ENCODE data around the gene ZMAT3.
"Not testable (repeated sequence)": the region's sequence is repeated elsewhere in the genome, so short reads cannot be mapped to it uniquely, and the experiment has no call there.

ZMAT3 gene

GRCh38 chr3:179045719-179046402 lies 25.7 kb downstream of the ZMAT3 start:
- no peak overlapping the region for H3K27ac ChIP-seq

DNA sequence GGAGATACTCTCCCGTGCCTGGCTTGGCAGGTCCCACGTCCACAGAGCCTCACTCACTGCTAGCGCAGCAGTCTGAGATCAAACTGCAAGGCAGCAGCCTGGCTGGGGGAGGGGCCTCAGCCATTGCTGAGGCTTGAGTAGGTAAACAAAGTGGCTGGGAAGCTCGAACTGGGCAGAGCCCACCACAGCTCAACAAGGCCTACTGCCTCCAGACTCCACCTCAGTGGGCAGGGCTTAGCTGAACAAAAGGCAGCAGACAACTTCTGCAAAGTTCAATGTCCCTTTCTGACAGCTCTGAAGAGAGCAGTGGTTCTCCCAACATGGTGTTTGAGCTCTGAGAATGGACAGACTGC lies 32.7 kb downstream of the ZMAT3 start:
- not testable (repeated sequence) for H3K27ac ChIP-seq

More at GRCh38 chr3:179045719-179046402, 25.7 kb downstream of the ZMAT3 start:
- no peak for TF ChIP-seq ZFX (IDR thresholded peaks at IDR 0.05; ENCODE audit: borderline replicate concordance)

DNA sequence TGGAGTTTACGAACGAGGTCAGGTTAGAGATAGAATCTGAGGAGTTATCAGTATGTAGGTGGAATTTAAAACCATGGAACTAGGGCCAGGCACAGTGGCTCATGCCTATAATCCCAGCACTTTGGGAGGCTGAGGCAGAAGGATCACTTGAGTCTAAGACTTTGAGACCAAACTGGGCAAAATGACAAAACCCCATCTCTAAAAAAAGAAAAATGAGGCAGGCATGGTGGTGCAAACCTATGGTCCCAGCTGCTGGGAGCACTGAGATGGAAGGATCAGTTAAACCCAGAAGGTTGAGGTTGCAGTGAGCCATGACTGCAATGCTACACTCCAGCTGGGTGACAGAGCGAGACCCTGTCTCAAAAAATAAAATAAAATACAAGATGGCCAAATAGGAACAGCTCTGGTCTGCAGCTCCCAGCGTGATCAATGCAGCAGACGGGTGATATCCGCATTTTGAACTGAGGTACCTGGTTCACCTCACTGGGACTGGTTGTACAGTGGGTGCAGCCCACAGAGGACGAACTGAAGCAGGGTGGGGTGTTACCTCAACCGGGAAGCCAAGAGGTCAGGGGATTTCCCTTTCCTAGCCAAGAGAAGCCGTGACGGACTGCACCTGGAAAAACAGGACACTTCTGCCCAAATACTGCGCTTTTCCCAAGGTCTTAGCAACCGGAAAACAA lies 33.3 kb downstream of the ZMAT3 start:
- no peak for TF ChIP-seq ZFX (IDR thresholded peaks at IDR 0.05; ENCODE audit: borderline replicate concordance)
- TF ChIP-seq, protein P1, sequence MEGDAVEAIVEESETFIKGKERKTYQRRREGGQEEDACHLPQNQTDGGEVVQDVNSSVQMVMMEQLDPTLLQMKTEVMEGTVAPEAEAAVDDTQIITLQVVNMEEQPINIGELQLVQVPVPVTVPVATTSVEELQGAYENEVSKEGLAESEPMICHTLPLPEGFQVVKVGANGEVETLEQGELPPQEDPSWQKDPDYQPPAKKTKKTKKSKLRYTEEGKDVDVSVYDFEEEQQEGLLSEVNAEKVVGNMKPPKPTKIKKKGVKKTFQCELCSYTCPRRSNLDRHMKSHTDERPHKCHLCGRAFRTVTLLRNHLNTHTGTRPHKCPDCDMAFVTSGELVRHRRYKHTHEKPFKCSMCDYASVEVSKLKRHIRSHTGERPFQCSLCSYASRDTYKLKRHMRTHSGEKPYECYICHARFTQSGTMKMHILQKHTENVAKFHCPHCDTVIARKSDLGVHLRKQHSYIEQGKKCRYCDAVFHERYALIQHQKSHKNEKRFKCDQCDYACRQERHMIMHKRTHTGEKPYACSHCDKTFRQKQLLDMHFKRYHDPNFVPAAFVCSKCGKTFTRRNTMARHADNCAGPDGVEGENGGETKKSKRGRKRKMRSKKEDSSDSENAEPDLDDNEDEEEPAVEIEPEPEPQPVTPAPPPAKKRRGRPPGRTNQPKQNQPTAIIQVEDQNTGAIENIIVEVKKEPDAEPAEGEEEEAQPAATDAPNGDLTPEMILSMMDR (IDR thresholded peaks at IDR 0.05), result no peak
- no peak overlapping the region for H3K27ac ChIP-seq

GRCh38 chr3:179037351-179037750 lies 34.3 kb downstream of the ZMAT3 start:
- TF ChIP-seq, protein P1 (IDR thresholded peaks at IDR 0.05), result no peak
- no peak for TF ChIP-seq ZFX (IDR thresholded peaks at IDR 0.05; ENCODE audit: borderline replicate concordance)
- no peak overlapping the region for H3K27ac ChIP-seq

DNA sequence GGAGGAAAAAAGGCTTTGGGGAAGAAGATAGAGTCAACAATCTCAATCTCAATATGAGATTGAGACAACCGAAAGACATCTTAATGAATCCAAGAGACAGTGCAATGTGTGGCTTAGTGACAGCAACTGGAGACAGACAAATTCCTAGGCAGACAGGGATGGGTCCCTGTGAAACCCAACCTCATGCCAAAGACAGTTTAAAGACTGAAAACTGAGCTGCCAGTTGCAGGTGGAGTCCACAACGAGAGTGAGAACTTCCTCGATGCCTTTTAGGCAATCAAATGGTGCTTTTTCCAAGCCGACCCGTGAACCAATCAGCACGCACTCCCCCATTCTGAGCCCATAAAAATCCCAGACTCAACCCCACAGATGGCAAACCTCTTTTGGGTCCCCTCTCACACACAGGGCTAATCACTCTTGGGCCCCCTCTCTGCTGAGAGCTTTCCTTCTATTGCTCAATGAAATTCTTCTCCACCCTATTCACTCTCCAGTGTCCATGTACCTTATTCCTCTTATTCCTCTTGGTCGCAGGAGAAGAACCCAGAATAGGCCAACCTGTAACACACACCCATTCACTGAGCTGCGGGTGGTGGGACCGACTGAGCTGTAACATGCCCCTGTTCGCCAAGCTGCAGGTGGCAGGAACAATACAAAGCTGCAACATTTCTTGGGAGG lies 34.8 kb downstream of the ZMAT3 start:
- no peak for TF ChIP-seq ZFX (IDR thresholded peaks at IDR 0.05; ENCODE audit: borderline replicate concordance)
- TF ChIP-seq, protein P1 (IDR thresholded peaks at IDR 0.05), result no peak
- H3K27ac ChIP-seq, result no peak overlapping the region

DNA sequence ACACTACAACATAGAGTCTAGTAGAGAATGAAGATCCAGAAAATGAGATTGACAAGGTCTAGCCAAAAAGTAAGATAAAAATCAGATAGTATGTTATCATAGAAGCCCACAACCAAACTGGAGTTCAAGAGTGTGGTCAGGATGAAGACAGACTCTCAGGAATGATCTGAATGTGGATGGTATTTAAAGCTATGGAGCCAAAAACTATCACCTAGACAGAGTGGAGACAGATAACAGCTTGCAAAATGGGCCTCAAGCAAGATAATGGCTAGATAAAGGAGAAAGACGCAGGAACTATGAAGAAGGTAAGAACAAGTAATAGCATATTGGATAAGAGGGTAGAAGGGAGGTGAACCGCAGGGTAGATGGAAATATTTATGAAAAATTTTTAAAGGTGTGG lies 35.4 kb downstream of the ZMAT3 start:
- H3K27ac ChIP-seq, result no peak overlapping the region
- TF ChIP-seq ZFX (IDR thresholded peaks at IDR 0.05; ENCODE audit: borderline replicate concordance), result no peak
- TF ChIP-seq, protein P1 (IDR thresholded peaks at IDR 0.05), result no peak

DNA sequence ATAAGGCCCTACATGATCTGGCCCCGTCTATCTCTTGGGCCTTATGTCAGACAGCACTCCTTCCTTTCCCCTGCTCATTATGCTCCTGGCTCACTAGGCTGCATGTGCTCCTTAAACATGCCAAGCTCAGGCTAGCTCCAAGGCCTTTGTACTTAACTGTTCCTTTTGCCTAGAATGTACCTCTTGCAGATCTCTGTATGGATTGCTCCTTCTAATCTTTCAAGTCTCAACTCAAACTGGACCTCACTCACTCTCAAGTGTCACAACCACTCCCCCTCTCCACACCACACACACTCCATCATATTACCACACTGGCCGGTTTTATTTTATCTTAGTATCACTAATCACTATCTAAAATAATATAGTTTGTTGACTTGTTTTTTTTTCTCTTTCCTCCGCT lies 36.4 kb downstream of the ZMAT3 start:
- TF ChIP-seq, protein P1 (IDR thresholded peaks at IDR 0.05), result no peak
- no peak for TF ChIP-seq ZFX (IDR thresholded peaks at IDR 0.05; ENCODE audit: borderline replicate concordance)
- H3K27ac ChIP-seq, result no peak overlapping the region

DNA sequence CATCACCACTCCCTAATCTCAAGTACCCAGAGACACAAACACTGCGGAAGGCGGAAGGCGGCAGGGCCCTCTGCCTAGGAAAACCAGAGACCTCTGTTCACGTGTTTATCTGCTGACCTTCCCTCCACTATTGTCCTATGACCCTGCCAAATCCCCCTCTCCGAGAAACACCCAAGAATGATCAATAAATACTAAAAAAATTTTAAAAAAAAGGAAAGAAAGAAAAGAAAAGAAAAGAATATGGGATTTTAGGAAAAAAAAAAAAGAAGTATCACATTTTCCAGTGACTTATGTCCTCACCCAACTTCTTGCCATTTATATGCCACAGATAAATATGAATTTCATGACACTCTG lies 38.3 kb downstream of the ZMAT3 start:
- not testable (repeated sequence) for H3K27ac ChIP-seq

DNA sequence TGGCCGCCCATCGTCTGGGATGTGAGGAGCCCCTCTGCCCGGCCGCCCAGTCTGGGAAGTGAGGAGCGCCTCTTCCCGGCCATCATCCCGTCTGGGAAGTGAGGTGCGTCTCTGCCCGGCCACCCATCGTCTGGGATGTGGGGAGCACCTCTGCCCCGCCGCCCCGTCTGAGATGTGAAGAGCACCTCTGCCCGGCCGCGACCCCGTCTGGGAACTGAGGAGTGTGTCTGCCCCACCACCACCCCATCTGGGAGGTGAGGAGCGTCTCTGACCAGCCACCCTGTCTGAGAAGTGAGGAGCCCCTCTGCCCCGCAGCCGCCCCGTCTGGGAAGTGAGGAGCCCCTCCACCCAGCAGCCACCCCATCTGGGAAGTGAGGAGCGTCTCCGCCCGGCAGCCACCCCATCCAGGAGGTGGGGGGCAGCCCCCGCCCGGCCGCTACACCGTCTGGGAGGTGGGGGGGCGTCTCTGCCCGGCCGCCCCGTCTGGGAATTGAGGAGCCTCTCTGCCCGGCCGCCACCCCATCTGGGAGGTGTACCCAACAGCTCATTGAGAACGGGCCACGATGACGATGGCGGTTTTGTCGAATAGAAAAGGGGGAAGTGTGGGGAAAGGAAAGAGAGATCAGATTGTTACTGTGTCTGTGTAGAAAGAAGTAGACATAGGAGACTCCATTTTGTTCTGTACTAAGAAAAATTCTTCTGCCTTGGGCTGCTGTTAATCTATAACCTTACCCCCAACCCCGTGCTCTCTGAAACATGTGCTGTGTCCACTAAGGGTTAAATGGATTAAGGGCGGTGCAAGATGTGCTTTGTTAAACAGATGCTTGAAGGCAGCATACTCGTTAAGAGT lies 38.9 kb downstream of the ZMAT3 start:
- not testable (repeated sequence) for H3K27ac ChIP-seq
